Mucosa of rectum (tissue), 2 donors: ENCODE results near the gene YPEL1.
"Not testable (repeated sequence)": the region's sequence is repeated elsewhere in the genome, so short reads cannot be mapped to it uniquely, and the experiment has no call there.

Source experiments
- H3K27ac ChIP-seq, 2 donors: one replicate each; pipeline ENCODE4 v1.7.0; 2013; ENCODE audit warnings: inconsistent platforms in 2 of 2, low read depth in 2 of 2, low read length in 2 of 2
- H3K27me3 ChIP-seq, 2 donors: one replicate each; pipeline ENCODE4 v1.7.0; 2013; ENCODE audit warnings: low read length in 2 of 2; ENCODE audit not compliant: control insufficient read depth in 2 of 2, insufficient read depth in 2 of 2
- H3K36me3 ChIP-seq, 2 donors: one replicate each; pipeline ENCODE4 v1.7.0; 2013; ENCODE audit warnings: low read length in 2 of 2; ENCODE audit not compliant: control insufficient read depth in 2 of 2, insufficient read depth in 2 of 2
- H3K4me1 ChIP-seq, 2 donors: one replicate each; pipeline ENCODE4 v1.7.0; 2013; ENCODE audit warnings: low read length in 2 of 2, mild to moderate bottlenecking in 1 of 2; ENCODE audit not compliant: control insufficient read depth in 2 of 2, insufficient read depth in 2 of 2
- H3K4me3 ChIP-seq, 2 donors: one replicate each; pipeline ENCODE4 v1.7.0; 2013; ENCODE audit warnings: low read length in 2 of 2
- H3K9ac ChIP-seq, 2 donors: one replicate each; pipeline ENCODE4 v1.7.0; 2013; ENCODE audit warnings: low read length in 2 of 2, low read depth in 1 of 2, mild to moderate bottlenecking in 1 of 2
- H3K9me3 ChIP-seq, 2 donors: one replicate each; pipeline ENCODE4 v1.7.0; 2013; ENCODE audit warnings: low read length in 2 of 2; ENCODE audit not compliant: control insufficient read depth in 2 of 2
- donor health status: healthy.
- donor health status: Normal muscosa, but diverticular disease.

YPEL1 gene

GRCh38 chr22:21753374-21754111 lies 17.9 kb upstream of the YPEL1 start:
- Histone ChIP-seq H3K27ac (no peak overlapping the region), H3K4me1 (no peaks in the 10 kb centered on the region), H3K9me3 (no peaks in the 10 kb centered on the region), H3K4me3 (no peak overlapping the region), H3K9ac (no peak overlapping the region), H3K27me3 (no peaks in the 10 kb centered on the region), H3K36me3 (peaks cover 5% of the 10 kb centered on the region in 2 donors)

GRCh38 chr22:21752276-21752675 lies 16.7 kb upstream of the YPEL1 start:
- H3K27ac ChIP-seq: no peak overlapping the region
- H3K36me3 ChIP-seq: no peaks in the 10 kb centered on the region
- no peaks in the 10 kb centered on the region for H3K9me3 ChIP-seq
- H3K9ac ChIP-seq: no peak overlapping the region
- no peaks in the 10 kb centered on the region for H3K4me1 ChIP-seq
- no peak overlapping the region for H3K4me3 ChIP-seq
- H3K27me3 ChIP-seq: no peaks in the 10 kb centered on the region

GRCh38 chr22:21745948-21746347 lies 10.4 kb upstream of the YPEL1 start:
- H3K9ac ChIP-seq: no peak overlapping the region
- H3K36me3 ChIP-seq: no peaks in the 10 kb centered on the region
- H3K27me3 ChIP-seq: no peaks in the 10 kb centered on the region
- no peak overlapping the region for H3K4me3 ChIP-seq
- no peaks in the 10 kb centered on the region for H3K9me3 ChIP-seq
- H3K4me1 ChIP-seq: no peaks in the 10 kb centered on the region
- no peak overlapping the region for H3K27ac ChIP-seq

GRCh38 chr22:21744917-21745316 lies 9.3 kb upstream of the YPEL1 start:
- not testable (repeated sequence) for H3K27ac ChIP-seq, H3K27me3 ChIP-seq, H3K4me1 ChIP-seq, H3K36me3 ChIP-seq, H3K9ac ChIP-seq, H3K4me3 ChIP-seq, H3K9me3 ChIP-seq

GRCh38 chr22:21741790-21742189 lies 6.2 kb upstream of the YPEL1 start:
- H3K36me3 ChIP-seq: no peaks in the 10 kb centered on the region
- no peaks in the 10 kb centered on the region for H3K9me3 ChIP-seq
- H3K27me3 ChIP-seq: no peaks in the 10 kb centered on the region
- H3K4me3 ChIP-seq: no peak overlapping the region
- no peaks in the 10 kb centered on the region for H3K4me1 ChIP-seq
- H3K27ac ChIP-seq: no peak overlapping the region
- no peak overlapping the region for H3K9ac ChIP-seq

DNA sequence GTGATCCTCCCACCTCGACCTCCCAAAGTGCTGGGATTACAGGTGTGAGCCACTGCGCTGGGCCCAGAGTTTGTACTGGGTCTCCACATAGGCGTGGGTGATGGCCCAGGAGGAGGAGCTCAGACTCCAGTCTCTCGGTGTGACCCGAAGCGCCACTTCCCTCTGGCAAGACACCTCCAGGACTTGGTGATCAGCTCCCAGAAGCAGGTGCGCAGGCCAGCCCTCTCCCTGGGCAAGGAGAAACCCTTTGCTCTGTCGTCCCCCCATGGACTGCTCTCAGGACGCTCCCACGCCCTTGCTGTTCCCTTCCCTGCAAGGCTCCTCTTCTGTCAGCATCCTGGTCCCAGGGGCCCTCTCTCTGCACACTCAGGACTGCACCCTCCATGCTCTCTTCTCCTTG lies 5.5 kb upstream of the YPEL1 start:
- Histone ChIP-seq H3K9ac (no peak overlapping the region), H3K36me3 (no peaks in the 10 kb centered on the region), H3K27me3 (no peaks in the 10 kb centered on the region), H3K27ac (no peak overlapping the region), H3K4me3 (no peak overlapping the region), H3K4me1 (peaks cover 0 to 3% of the 10 kb centered on the region in 2 donors), H3K9me3 (no peaks in the 10 kb centered on the region)

- Histone ChIP-seq H3K4me1 (peaks cover 3 to 5% of the 10 kb centered on the region in 2 donors), H3K4me3 (no peak overlapping the region), H3K9me3 (no peaks in the 10 kb centered on the region), H3K27ac (no peak overlapping the region), H3K27me3 (no peaks in the 10 kb centered on the region), H3K36me3 (no peaks in the 10 kb centered on the region), H3K9ac (no peak overlapping the region)
Measured at GRCh38 chr22:21739828-21740377, 4.3 kb upstream of the YPEL1 start.

DNA sequence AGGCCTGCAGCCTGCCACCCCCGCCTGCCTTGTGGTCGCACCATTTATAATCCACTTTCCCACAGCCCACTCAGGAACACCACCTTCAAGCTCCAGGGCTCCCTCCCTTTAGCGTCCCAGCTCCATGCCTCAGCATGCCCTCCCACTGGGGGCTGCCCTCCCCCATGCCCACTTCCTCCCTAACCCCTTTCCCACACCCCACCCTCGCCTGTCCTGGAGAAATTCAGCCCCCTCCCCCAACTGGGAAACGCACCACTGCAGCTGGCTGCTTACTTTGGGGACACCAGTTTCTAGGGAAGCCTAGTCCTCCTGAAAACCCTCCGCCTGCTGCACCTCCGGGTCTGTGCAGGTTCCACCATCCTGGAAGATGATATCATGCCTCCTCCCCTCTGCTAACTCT lies 3.4 kb upstream of the YPEL1 start:
- no peaks in the 10 kb centered on the region for H3K9me3 ChIP-seq
- H3K27ac ChIP-seq: no peak overlapping the region
- no peak overlapping the region for H3K9ac ChIP-seq
- no peaks in the 10 kb centered on the region for H3K27me3 ChIP-seq
- H3K36me3 ChIP-seq: no peaks in the 10 kb centered on the region
- H3K4me1 ChIP-seq: peaks cover 8 to 11% of the 10 kb centered on the region in 2 donors
- H3K4me3 ChIP-seq: no peak overlapping the region

- H3K27me3 ChIP-seq: no peaks in the 10 kb centered on the region
- H3K27ac ChIP-seq: no peak overlapping the region
- no peaks in the 10 kb centered on the region for H3K9me3 ChIP-seq
- no peak overlapping the region for H3K9ac ChIP-seq
- H3K4me3 ChIP-seq: no peak overlapping the region
- peaks cover 8 to 11% of the 10 kb centered on the region in 2 donors for H3K4me1 ChIP-seq
- H3K36me3 ChIP-seq: no peaks in the 10 kb centered on the region
Measured at GRCh38 chr22:21738081-21738480, 2.5 kb upstream of the YPEL1 start.

DNA sequence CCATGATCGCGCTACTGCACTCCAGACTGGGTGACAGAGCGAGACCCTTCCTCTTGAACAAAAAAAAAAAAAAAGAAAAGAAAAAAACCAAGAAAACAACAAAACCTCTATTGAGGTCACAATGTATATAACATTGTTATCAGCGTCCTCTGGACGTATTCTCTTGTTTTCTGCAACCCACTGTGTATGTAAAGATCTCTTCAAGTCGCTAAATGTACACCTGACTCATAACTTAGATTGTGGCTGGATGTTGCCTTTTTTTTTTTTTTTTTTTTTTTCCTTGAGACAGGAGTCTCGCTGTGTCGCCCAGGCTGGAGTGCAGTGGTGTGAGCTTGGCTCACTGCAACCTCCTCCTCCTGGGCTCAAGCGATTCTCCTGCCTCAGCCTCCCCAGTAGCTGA lies 1.4 kb upstream of the YPEL1 start:
- no peaks in the 10 kb centered on the region for H3K36me3 ChIP-seq
- H3K4me1 ChIP-seq: peaks cover 8 to 11% of the 10 kb centered on the region in 2 donors
- no peaks in the 10 kb centered on the region for H3K27me3 ChIP-seq
- no peak overlapping the region for H3K27ac ChIP-seq
- no peaks in the 10 kb centered on the region for H3K9me3 ChIP-seq
- no peak overlapping the region for H3K9ac ChIP-seq
- no peak overlapping the region for H3K4me3 ChIP-seq
